Measurements from ENCODE around the gene SLC29A3. TPM values are rescaled to one million over a fixed set of nuclear protein-coding genes. Genes with fewer than 3 reads are reported as not detected.

The SLC29A3 gene
- total RNA-seq, 1 experiment from 2014 or later: 35.7 TPM

DNA sequence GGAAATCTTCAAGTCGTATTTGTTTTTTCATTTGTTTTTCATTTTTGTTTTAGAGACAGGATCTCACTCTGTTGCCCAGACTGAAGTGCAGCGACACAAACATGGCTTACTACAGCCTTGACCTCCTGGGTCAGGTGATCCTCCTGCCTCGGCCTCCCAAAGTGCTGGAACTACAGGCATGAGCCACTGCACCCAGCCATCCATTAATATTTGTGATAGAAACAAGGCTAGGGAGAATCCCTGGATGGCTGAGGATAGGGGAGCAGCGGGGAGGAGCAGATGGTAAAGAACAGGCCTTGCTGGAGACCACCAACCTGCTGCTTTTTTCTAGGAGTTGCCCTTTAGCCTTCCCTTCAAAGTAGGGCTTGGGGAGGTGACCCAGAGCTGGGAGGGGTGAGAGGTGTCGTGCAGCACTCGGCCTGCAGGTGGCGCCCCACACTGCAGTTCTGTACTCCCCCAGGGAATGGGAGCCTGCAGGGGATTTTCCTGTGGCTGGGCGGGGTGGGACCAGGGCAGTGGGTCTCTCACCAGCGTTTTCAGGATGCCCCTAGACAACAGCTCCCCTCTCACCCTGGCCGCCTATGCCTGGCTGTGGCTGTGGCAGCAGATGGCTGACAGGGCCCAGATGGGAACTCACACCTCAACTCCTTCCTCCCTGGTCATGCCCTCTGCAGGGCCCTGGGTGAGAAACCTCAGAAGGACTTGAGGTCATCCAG, 65.1 kb downstream of the SLC29A3 start:
- no TSS peak for BruUV-seq (replicated peaks)
- Histone ChIP-seq H3K9me2 (ENCODE audit: insufficient read depth) (no peaks in the 10 kb centered on the region), H3K4me3 (no peak overlapping the region), H3K9me3 (ENCODE audit: insufficient read depth, low read depth) (no peaks in the 10 kb centered on the region), H3K27ac (no peak overlapping the region), H3K4me2 (no peak overlapping the region), H3K4me1 (replicated peaks; ENCODE audit: insufficient read depth) (peaks cover 8% of the 10 kb centered on the region), H3K36me3 (ENCODE audit: low read depth) (no peaks in the 10 kb centered on the region), H3F3A (ENCODE audit: insufficient read depth, low read depth) (no peaks in the 10 kb centered on the region), H4K20me1 (ENCODE audit: insufficient read depth) (no peaks in the 10 kb centered on the region), H3K79me2 (ENCODE audit: low read depth) (no peaks in the 10 kb centered on the region), H3K27me3 (ENCODE audit: insufficient read depth, low read depth) (no peaks in the 10 kb centered on the region), H2AFZ (no peak overlapping the region)
- CTCF ChIA-PET: interaction anchor here (0.6 to 1.3 kb wide), 5 partner anchors 16 to 665 kb away, joined by 4 to 7 read pairs (median 5); partner anchors contain the start of gene SLC29A3
- intact Hi-C loops (cut with micrococcal nuclease; ENCODE audit: unreplicated experiment): loop anchor here (1.0 kb wide), 3 partner anchors 186 to 512 kb away; no protein-coding TSS in a partner anchor
- peak in 1 of 2 experiments; percentile 77 for DNase-seq
- POLR2A ChIA-PET (ENCODE audit: unreplicated experiment): no interaction called here
- TF ChIP-seq EZH2 (IDR thresholded peaks at IDR 0.05; ENCODE audit: low read depth): no peak
- TF ChIP-seq CTCF (conservative IDR thresholded peaks at IDR 0.05): peak; percentile 98

DNA sequence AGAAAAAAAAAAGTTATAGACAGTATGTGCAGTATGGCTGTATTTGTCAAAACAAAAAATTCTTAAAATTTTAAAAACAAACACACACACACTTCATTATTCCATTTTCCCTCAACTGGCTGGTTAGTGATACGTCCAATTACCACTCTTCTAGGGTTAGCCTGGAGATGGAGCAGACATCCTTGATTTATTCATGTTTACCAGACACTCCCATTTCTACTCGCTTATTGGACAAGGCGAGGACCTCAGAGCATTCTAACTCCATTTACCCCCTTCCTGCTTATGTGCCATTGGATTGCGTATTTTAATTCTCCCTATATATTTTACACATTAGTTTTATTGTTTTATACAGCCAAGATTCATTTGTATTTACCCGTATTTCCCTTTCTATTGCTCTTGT, 69.1 kb downstream of the SLC29A3 start:
- Histone ChIP-seq H3K36me3 (ENCODE audit: low read depth) (no peaks in the 10 kb centered on the region), H3K9me2 (ENCODE audit: insufficient read depth) (no peaks in the 10 kb centered on the region), H3K27ac (no peak overlapping the region), H2AFZ (no peak overlapping the region), H4K20me1 (ENCODE audit: insufficient read depth) (no peaks in the 10 kb centered on the region), H3K9me3 (ENCODE audit: insufficient read depth, low read depth) (no peaks in the 10 kb centered on the region), H3K27me3 (ENCODE audit: insufficient read depth, low read depth) (no peaks in the 10 kb centered on the region), H3K4me2 (no peak overlapping the region), H3K79me2 (ENCODE audit: low read depth) (no peaks in the 10 kb centered on the region), H3K4me3 (no peak overlapping the region), H3K4me1 (replicated peaks; ENCODE audit: insufficient read depth) (peaks cover 25% of the 10 kb centered on the region), H3F3A (ENCODE audit: insufficient read depth, low read depth) (peaks cover 18% of the 10 kb centered on the region; the same call in 1 of the 2 replicates)
- TF ChIP-seq EZH2 (IDR thresholded peaks at IDR 0.05; ENCODE audit: low read depth) (no peak), CTCF (conservative IDR thresholded peaks at IDR 0.05) (no peak)
- intact Hi-C loops (cut with micrococcal nuclease; ENCODE audit: unreplicated experiment): no loop called here
- BruUV-seq (replicated peaks): no TSS peak
- ChIA-PET CTCF (no interaction called here), POLR2A (ENCODE audit: unreplicated experiment) (no interaction called here)
- DNase-seq: no peak

DNA sequence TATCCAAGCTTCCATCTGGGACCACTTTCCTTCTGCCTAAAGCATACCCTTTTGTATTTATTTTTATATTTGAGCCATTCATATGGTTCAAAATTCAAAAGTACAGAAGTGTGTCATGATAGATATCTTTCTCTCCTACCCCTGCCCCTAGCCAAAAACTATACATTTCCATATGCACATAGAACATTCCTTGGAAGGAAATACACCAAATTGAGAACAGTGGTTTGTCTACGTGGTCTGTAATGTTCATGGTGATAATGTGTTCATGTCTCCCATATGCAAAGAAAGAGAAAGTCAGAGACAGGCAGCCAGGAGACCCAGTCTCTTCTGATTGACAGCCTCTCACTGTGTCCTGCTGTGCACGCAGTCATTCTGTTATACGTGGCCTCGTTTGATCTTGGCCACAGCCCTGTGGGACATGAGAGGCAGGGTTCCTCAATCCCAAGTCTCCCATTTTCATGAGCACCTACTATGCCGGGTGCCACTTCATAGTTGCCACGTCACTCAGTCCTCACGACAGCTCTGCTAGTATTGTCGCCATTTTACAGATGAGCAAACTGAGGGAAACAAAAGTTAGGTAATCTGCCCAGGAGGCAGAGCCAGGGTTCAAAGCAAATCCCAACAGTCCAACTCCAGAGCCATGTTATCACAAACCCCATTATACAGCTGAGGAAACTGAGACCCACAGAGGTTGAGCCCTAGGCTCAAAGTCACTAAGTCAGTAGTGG, 69.7 kb downstream of the SLC29A3 start:
- H3F3A ChIP-seq (ENCODE audit: insufficient read depth, low read depth): peaks cover 23% of the 10 kb centered on the region; the same call in 1 of the 2 replicates
- DNase-seq: no peak
- H3K27ac ChIP-seq: no peak overlapping the region
- no peaks in the 10 kb centered on the region for H3K27me3 ChIP-seq (ENCODE audit: insufficient read depth, low read depth)
- peaks cover 29% of the 10 kb centered on the region for H3K4me1 ChIP-seq (replicated peaks; ENCODE audit: insufficient read depth)
- H3K4me2 ChIP-seq: no peak overlapping the region
- no peak overlapping the region for H3K4me3 ChIP-seq
- H3K9me2 ChIP-seq (ENCODE audit: insufficient read depth): no peaks in the 10 kb centered on the region
- H3K9me3 ChIP-seq (ENCODE audit: insufficient read depth, low read depth): no peaks in the 10 kb centered on the region
- H3K36me3 ChIP-seq (ENCODE audit: low read depth): no peaks in the 10 kb centered on the region
- intact Hi-C loops (cut with micrococcal nuclease; ENCODE audit: unreplicated experiment): no loop called here
- TF ChIP-seq EZH2 (IDR thresholded peaks at IDR 0.05; ENCODE audit: low read depth) (no peak), CTCF (conservative IDR thresholded peaks at IDR 0.05) (no peak)
- no peaks in the 10 kb centered on the region for H3K79me2 ChIP-seq (ENCODE audit: low read depth)
- POLR2A ChIA-PET (ENCODE audit: unreplicated experiment): no interaction called here
- CTCF ChIA-PET: no interaction called here
- H2AFZ ChIP-seq: no peak overlapping the region
- no TSS peak for BruUV-seq (replicated peaks)
- no peaks in the 10 kb centered on the region for H4K20me1 ChIP-seq (ENCODE audit: insufficient read depth)
